Mucosa of stomach (tissue), 1 donor: ENCODE results near the gene ZNF354B.
"Not testable (repeated sequence)": the region's sequence is repeated elsewhere in the genome, so short reads cannot be mapped to it uniquely, and the experiment has no call there.

Source experiments
- H3K27me3 ChIP-seq: one replicate; pipeline ENCODE4 v1.7.0; 2013; ENCODE audit warnings: mild to moderate bottlenecking, low read length; ENCODE audit not compliant: control insufficient read depth, insufficient read depth
- H3K36me3 ChIP-seq: one replicate; pipeline ENCODE4 v1.7.0; 2013; ENCODE audit warnings: low read length; ENCODE audit not compliant: control insufficient read depth, insufficient read depth
- H3K4me1 ChIP-seq: one replicate; pipeline ENCODE4 v1.7.0; 2013; ENCODE audit warnings: mild to moderate bottlenecking, low read length; ENCODE audit not compliant: control insufficient read depth, insufficient read depth
- H3K4me3 ChIP-seq: one replicate; pipeline ENCODE4 v1.7.0; 2013; ENCODE audit warnings: low read length
- H3K9ac ChIP-seq: one replicate; pipeline ENCODE4 v1.7.0; 2013; ENCODE audit warnings: mild to moderate bottlenecking, low read length, moderate library complexity
- H3K9me3 ChIP-seq: one replicate; pipeline ENCODE4 v1.7.0; 2013; ENCODE audit warnings: mild to moderate bottlenecking, low read length, moderate library complexity; ENCODE audit not compliant: control insufficient read depth
- donor health status: Pancreatic carcinoma.

ZNF354B gene

GRCh38 chr5:178840399-178840798, 19.4 kb upstream of the ZNF354B start:
- H3K4me3 ChIP-seq, H3K4me1 ChIP-seq, H3K9me3 ChIP-seq, H3K27me3 ChIP-seq, H3K9ac ChIP-seq, H3K36me3 ChIP-seq: not testable (repeated sequence)

GRCh38 chr5:178849316-178849715, 10.4 kb upstream of the ZNF354B start:
- Histone ChIP-seq H3K36me3 (no peaks in the 10 kb centered on the region), H3K9ac (no peak overlapping the region), H3K4me1 (no peaks in the 10 kb centered on the region), H3K9me3 (no peaks in the 10 kb centered on the region), H3K27me3 (no peaks in the 10 kb centered on the region), H3K4me3 (no peak overlapping the region)

GRCh38 chr5:178851951-178852350, 7.8 kb upstream of the ZNF354B start:
- Histone ChIP-seq H3K4me3 (no peak overlapping the region), H3K36me3 (no peaks in the 10 kb centered on the region), H3K27me3 (no peaks in the 10 kb centered on the region), H3K9me3 (no peaks in the 10 kb centered on the region), H3K9ac (no peak overlapping the region), H3K4me1 (no peaks in the 10 kb centered on the region)

- H3K9me3 ChIP-seq: no peaks in the 10 kb centered on the region
- H3K27me3 ChIP-seq: no peaks in the 10 kb centered on the region
- no peak overlapping the region for H3K4me3 ChIP-seq
- H3K36me3 ChIP-seq: no peaks in the 10 kb centered on the region
- no peak overlapping the region for H3K9ac ChIP-seq
- no peaks in the 10 kb centered on the region for H3K4me1 ChIP-seq
These were observed 5.5 kb upstream of the ZNF354B start for GRCh38 chr5:178854284-178854683.

DNA sequence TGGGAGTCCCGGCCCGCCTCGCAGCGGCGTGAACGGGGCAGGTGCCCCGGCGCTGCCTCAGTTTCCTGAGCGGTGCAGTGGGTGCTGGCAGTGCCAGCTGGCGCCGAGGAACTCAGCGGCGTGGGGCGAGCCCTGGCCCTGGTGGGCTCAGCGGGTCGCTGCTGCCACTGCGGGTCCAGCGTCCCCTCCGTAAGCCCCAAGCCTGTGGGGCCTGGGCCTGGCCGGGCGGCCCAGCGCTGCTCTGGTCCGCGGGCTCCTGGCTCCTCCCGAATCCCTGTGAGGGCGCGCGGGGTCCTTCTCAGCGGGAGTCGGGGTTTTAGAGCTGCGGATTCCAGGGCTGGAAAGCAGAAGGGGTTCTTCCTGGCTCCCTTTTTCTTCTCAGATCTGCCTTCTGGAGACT, 862 bp downstream of the ZNF354B start:
- not testable (repeated sequence) for H3K36me3 ChIP-seq, H3K9me3 ChIP-seq

GRCh38 chr5:178861627-178862026, 1.9 kb downstream of the ZNF354B start:
- H3K9ac ChIP-seq: no peak overlapping the region
- H3K4me3 ChIP-seq: no peak overlapping the region

More for the DNA sequence above, 862 bp downstream of the ZNF354B start:
- not testable (repeated sequence) for H3K4me1 ChIP-seq, H3K4me3 ChIP-seq, H3K27me3 ChIP-seq
- H3K9ac ChIP-seq: peak overlapping the region; percentile 65

DNA sequence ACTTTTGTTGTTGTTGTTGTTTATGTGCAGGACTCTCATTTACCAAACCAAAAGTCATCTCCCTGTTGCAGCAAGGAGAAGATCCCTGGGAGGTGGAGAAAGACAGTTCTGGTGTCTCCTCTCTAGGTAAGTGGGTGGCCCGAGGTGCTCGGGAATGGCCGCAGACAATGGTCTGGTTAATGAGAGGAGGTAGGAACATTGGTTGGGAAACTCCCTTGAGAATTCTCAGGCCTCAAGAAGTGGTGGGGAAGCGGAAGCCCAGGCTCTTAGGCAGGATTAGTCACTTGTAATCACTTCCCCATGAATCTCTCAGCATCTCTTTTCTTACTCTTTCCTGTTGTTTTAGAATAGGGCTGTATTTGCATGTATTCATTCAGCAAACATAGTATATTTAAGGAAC, 7.2 kb downstream of the ZNF354B start:
- Histone ChIP-seq H3K9ac (no peak overlapping the region), H3K4me1 (peaks cover 2% of the 10 kb centered on the region), H3K4me3 (no peak overlapping the region), H3K27me3 (no peaks in the 10 kb centered on the region), H3K9me3 (no peaks in the 10 kb centered on the region), H3K36me3 (no peaks in the 10 kb centered on the region)

More at GRCh38 chr5:178861627-178862026, 1.9 kb downstream of the ZNF354B start:
- Histone ChIP-seq H3K4me1 (peaks cover 9% of the 10 kb centered on the region), H3K36me3 (no peaks in the 10 kb centered on the region), H3K9me3 (no peaks in the 10 kb centered on the region), H3K27me3 (no peaks in the 10 kb centered on the region)

DNA sequence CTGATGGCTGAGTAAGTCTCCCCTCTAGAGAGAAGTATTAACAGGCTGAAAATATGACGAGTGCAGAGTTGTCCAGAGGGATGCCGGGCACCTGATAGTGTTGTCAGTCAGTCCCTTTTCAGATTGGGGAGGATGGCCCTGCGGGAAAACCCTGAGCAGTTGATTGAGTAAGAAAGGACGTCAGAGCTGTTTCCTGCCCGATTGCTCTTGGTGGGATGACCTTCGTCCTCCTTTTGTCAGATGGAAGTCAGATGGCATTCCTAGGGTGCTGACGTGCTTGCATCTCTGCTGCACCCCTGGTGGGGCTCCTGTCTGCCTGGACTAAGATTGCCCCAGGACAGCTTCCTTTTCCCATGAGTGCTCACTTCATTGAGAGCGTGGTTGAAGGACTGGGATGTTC, 9.8 kb downstream of the ZNF354B start:
- Histone ChIP-seq H3K4me3 (no peak overlapping the region), H3K36me3 (peaks cover 2% of the 10 kb centered on the region), H3K9me3 (peaks cover 2% of the 10 kb centered on the region), H3K4me1 (no peaks in the 10 kb centered on the region), H3K27me3 (no peaks in the 10 kb centered on the region), H3K9ac (no peak overlapping the region)

- Histone ChIP-seq H3K27me3 (no peaks in the 10 kb centered on the region), H3K4me3 (no peak overlapping the region), H3K9ac (no peak overlapping the region), H3K4me1 (no peaks in the 10 kb centered on the region), H3K9me3 (peaks cover 10% of the 10 kb centered on the region), H3K36me3 (peaks cover 7% of the 10 kb centered on the region)
These were observed 10.7 kb downstream of the ZNF354B start for GRCh38 chr5:178870411-178870810.

DNA sequence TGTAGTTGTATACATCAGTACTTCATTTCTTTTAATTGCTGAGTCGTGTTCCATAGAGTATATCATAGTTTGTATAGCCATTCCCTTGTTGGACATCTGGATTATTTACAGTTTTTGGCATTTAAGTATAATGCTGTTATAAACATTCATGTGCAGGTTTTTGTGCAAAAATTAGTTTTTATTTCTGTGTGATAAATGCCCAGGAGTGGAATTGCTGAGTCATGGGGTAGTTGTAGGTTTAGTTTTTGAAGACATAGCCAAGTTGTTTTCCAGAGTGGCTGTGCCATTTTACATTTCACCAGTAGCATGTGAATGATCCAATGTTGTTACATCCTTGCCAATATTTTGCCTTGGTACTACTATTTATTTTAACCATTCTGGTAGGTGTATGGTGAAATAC, 12.5 kb downstream of the ZNF354B start:
- H3K9me3 ChIP-seq: peaks cover 12% of the 10 kb centered on the region
- H3K36me3 ChIP-seq: peaks cover 16% of the 10 kb centered on the region
- H3K27me3 ChIP-seq: no peaks in the 10 kb centered on the region
- no peak overlapping the region for H3K9ac ChIP-seq
- H3K4me3 ChIP-seq: no peak overlapping the region
- no peaks in the 10 kb centered on the region for H3K4me1 ChIP-seq

DNA sequence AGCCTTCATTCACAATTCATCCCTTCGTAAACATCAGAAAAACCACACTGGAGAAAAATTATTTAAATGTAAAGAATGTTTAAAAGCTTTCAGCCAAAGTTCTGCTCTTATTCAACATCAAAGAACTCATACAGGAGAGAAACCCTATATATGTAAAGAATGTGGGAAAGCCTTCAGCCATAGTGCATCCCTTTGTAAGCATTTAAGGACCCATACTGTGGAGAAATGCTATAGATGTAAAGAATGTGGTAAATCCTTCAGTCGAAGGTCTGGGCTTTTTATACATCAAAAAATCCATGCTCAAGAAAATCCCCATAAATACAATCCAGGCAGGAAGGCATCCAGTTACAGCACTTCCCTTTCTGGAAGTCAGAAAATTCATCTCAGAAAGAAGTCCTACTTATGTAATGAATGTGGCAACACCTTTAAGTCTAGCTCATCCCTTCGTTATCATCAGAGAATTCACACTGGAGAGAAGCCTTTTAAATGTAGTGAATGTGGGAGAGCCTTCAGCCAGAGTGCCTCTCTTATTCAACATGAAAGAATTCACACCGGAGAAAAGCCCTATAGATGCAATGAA, 23.5 kb downstream of the ZNF354B start:
- peaks cover 17% of the 10 kb centered on the region for H3K9me3 ChIP-seq
- not testable (repeated sequence) for H3K27me3 ChIP-seq, H3K4me1 ChIP-seq, H3K36me3 ChIP-seq, H3K9ac ChIP-seq, H3K4me3 ChIP-seq

- Histone ChIP-seq H3K9me3 (peaks cover 17% of the 10 kb centered on the region), H3K4me3 (no peak overlapping the region), H3K27me3 (no peaks in the 10 kb centered on the region), H3K4me1 (no peaks in the 10 kb centered on the region), H3K9ac (no peak overlapping the region), H3K36me3 (no peaks in the 10 kb centered on the region)
These were observed 24.2 kb downstream of the ZNF354B start for GRCh38 chr5:178883815-178884430.
